ENCODE data around the gene IL17B. TPM values are rescaled to one million over a fixed set of nuclear protein-coding genes. Genes with fewer than 3 reads are reported as not detected.
A peak's percentile ranks its signal among the peaks of the same experiment; 100 is the strongest.
"Not testable (repeated sequence)": the region's sequence is repeated elsewhere in the genome, so short reads cannot be mapped to it uniquely, and the experiment has no call there.

The IL17B gene
- total RNA-seq, 1 donor from 2014 or later, result not detected

DNA sequence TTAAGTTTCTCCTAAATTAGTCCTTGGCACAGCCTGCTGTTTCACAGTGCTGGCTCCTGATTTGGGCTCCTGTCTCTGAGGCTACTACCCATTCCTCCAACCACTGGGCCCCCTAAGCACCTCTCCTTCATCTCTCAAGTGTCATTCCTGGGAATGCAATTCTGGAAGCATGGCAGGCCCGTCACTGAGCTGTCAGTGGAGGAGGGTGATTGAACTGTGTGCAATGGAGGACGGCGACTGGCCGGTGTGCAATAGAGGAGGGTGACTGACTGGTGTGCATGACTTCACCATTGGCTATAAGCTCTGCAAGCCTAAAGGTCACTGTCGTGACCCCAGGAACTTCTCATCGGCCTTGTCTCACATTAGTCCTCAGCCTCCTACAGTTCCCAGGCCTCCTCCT lies 12.4 kb upstream of the IL17B start:
- no peak for DNase-seq
- Histone ChIP-seq H3K4me1 (peaks cover 44% of the 10 kb centered on the region), H3K36me3 (no peaks in the 10 kb centered on the region), H3K4me3 (no peak overlapping the region), H3K27ac (replicated peaks) (peak overlapping the region; percentile 7), H3K27me3 (ENCODE audit: low read depth) (no peaks in the 10 kb centered on the region), H3K9me3 (replicated peaks) (peaks cover 3% of the 10 kb centered on the region)
- intact Hi-C loops (cut with micrococcal nuclease), result no loop called here
- TF ChIP-seq, protein P1, sequence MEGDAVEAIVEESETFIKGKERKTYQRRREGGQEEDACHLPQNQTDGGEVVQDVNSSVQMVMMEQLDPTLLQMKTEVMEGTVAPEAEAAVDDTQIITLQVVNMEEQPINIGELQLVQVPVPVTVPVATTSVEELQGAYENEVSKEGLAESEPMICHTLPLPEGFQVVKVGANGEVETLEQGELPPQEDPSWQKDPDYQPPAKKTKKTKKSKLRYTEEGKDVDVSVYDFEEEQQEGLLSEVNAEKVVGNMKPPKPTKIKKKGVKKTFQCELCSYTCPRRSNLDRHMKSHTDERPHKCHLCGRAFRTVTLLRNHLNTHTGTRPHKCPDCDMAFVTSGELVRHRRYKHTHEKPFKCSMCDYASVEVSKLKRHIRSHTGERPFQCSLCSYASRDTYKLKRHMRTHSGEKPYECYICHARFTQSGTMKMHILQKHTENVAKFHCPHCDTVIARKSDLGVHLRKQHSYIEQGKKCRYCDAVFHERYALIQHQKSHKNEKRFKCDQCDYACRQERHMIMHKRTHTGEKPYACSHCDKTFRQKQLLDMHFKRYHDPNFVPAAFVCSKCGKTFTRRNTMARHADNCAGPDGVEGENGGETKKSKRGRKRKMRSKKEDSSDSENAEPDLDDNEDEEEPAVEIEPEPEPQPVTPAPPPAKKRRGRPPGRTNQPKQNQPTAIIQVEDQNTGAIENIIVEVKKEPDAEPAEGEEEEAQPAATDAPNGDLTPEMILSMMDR (IDR thresholded peaks at IDR 0.05; ENCODE audit: borderline replicate concordance), result no peak

DNA sequence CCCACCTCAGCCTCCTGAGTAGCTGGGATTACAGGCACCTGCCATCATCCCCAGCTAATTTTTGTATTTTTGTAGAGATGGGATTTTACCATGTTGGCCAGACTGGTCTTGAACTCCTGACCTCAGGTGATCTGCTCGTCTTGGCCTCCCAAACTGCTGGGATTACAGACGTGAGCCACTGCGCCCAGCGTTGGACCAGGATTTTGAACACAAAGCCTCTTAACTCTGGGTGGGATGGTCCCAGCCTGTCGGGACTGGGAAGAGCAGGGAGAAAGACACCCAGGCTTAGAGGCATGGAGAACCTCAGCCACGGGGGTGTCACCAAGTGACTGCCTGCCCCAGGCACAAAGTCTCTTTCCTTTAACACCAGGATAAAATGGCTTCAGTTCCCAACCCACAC lies 12.0 kb upstream of the IL17B start:
- H3K27ac ChIP-seq (replicated peaks), result peak overlapping the region; percentile 7
- H3K4me1 ChIP-seq, result peaks cover 49% of the 10 kb centered on the region
- H3K36me3 ChIP-seq; intact Hi-C loops (cut with micrococcal nuclease); H3K27me3 ChIP-seq (ENCODE audit: low read depth); H3K9me3 ChIP-seq (replicated peaks); H3K4me3 ChIP-seq; DNase-seq: not testable (repeated sequence)

DNA sequence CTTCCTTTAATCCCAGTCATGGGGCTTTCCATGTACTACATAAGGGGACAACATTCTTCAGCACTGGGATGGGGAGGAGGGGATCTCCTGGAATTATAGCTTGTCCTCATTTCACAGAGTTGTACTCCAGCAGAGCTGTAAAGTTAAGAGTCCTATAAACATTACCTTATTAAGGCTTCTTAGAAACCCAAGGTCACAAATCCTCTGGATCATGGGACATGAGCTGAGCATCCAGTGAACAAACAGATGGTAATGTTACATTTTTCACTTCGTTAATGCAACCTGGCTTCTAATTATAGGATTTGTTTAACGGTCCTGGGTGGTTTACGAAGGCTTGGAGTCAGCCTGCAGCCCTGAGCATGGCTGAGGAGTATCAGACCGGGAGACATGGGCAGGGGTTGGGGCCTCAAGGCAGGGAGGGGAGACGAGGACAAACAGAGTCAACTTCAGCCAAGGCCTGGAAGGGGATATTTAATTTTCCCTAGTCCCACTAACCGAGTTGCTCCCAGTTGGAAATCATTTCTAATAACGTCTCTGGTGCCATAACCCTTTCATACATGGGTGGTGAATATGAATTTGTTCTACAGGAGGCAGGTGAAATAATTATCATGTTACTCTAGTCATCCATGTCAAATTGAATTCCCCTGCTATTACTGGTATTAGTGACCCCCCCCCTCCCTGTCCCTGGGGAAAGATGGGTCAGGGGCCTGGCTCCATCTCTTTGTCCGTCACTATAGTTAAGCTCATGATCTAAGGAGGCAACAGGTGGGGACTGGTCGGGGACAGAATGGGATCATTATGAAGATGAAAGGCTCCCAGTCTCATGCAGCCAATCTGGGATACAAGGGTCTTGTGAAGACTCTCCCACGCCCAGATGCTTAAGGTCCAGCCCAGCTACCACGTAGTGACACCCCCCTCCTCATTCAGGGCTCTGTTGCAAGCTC lies 10.7 kb upstream of the IL17B start:
- H3K27me3 ChIP-seq (ENCODE audit: low read depth), result no peaks in the 10 kb centered on the region
- intact Hi-C loops (cut with micrococcal nuclease), result loop anchor here (5.0 kb wide), 1 partner anchor 32 kb away; no protein-coding TSS in a partner anchor
- no peak overlapping the region for H3K4me3 ChIP-seq
- no peaks in the 10 kb centered on the region for H3K36me3 ChIP-seq
- TF ChIP-seq, protein P1 (IDR thresholded peaks at IDR 0.05; ENCODE audit: borderline replicate concordance), result no peak
- peaks cover 60% of the 10 kb centered on the region for H3K4me1 ChIP-seq
- H3K9me3 ChIP-seq (replicated peaks), result peaks cover 3% of the 10 kb centered on the region
- no peak for DNase-seq
- peak overlapping the region; percentile 94 for H3K27ac ChIP-seq (replicated peaks)

DNA sequence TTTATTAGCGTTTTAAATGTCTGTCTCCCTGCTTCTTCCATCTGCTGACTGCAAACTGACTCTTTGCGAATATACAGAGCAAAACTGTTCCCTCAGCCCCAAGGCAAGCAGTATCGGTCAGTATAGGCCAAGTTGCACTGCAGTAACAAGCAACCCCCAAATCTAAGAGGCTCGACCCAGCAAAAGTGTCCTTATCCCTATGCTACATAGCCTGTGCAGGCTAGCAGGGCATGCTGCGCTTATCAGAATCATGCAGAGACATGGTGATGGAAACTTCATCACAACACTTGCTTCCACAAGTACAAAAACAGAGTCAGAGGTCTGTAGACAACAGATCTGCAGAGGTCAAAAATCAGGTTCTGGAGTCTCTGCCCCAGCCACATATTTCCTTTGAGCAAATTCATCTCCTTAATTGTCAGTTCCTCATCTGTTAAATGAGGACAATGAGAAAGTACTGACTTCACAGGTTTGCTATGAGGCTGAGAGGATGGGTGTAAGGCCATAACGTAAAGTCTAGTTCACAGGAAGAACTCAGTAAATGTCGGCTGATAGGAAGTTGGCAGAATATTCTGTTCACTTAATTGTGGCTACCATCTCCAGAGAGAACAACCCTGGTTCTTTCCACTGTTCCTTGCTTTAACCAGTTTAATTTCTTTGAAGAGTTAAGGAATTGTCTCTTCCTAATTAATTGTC lies 9.6 kb upstream of the IL17B start:
- DNase-seq, result no peak
- H3K27me3 ChIP-seq (ENCODE audit: low read depth), result no peaks in the 10 kb centered on the region
- H3K4me3 ChIP-seq, result no peak overlapping the region
- TF ChIP-seq, protein P1 (IDR thresholded peaks at IDR 0.05; ENCODE audit: borderline replicate concordance), result no peak
- peak overlapping the region; percentile 94 for H3K27ac ChIP-seq (replicated peaks)
- H3K9me3 ChIP-seq (replicated peaks), result peaks cover 3% of the 10 kb centered on the region
- no peaks in the 10 kb centered on the region for H3K36me3 ChIP-seq
- H3K4me1 ChIP-seq, result peaks cover 72% of the 10 kb centered on the region
- intact Hi-C loops (cut with micrococcal nuclease), result loop anchor here (5.0 kb wide), 1 partner anchor 34 kb away; no protein-coding TSS in a partner anchor

DNA sequence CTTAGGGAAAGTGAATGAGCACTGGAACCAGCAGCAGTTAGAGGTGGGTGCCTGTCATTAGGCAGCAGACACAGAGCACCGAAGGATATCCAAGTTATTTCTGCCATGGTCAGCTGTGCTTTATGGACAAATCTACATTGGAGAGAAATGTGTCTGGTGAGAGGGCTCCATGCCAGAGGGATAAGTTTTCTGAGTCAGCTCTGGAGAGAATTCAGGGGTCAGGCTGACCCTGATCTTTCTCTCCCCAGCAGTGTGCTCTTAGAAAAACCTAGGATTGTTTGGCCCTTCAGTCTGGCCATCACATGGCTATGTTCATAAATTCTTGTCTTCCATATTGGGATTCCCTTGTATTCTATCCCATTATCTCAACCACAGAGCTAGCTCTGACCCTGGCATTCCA lies 8.9 kb upstream of the IL17B start:
- peaks cover 3% of the 10 kb centered on the region for H3K9me3 ChIP-seq (replicated peaks)

More for the DNA sequence above, 8.9 kb upstream of the IL17B start:
- no peaks in the 10 kb centered on the region for H3K27me3 ChIP-seq (ENCODE audit: low read depth)
- TF ChIP-seq, protein P1 (IDR thresholded peaks at IDR 0.05; ENCODE audit: borderline replicate concordance), result no peak
- intact Hi-C loops (cut with micrococcal nuclease), result loop anchor here (5.0 kb wide), 1 partner anchor 34 kb away; no protein-coding TSS in a partner anchor
- peaks cover 78% of the 10 kb centered on the region for H3K4me1 ChIP-seq
- peak overlapping the region; percentile 94 for H3K27ac ChIP-seq (replicated peaks)
- no peak overlapping the region for H3K4me3 ChIP-seq
- no peak for DNase-seq
- no peaks in the 10 kb centered on the region for H3K36me3 ChIP-seq

Data from left ventricle myocardium inferior (tissue), 1 donor.